Kidney glomerular epithelial cell (primary cell): ENCODE measurements around the gene FPGS.
"Not testable (repeated sequence)": the region's sequence is repeated elsewhere in the genome, so short reads cannot be mapped to it uniquely, and the experiment has no call there.

ENCODE experiments used
- DNase-seq: peaks from one replicate; lab custom pipeline; 2025; lab: John Stamatoyannopoulos, UW

FPGS gene

GRCh38 chr9:127838375-127839078 lies 35.8 kb downstream of the FPGS start:
- peak; percentile 90 for DNase-seq

- DNase-seq: no peak
Observed at GRCh38 chr9:127841087-127841835, 38.6 kb downstream of the FPGS start.

DNA sequence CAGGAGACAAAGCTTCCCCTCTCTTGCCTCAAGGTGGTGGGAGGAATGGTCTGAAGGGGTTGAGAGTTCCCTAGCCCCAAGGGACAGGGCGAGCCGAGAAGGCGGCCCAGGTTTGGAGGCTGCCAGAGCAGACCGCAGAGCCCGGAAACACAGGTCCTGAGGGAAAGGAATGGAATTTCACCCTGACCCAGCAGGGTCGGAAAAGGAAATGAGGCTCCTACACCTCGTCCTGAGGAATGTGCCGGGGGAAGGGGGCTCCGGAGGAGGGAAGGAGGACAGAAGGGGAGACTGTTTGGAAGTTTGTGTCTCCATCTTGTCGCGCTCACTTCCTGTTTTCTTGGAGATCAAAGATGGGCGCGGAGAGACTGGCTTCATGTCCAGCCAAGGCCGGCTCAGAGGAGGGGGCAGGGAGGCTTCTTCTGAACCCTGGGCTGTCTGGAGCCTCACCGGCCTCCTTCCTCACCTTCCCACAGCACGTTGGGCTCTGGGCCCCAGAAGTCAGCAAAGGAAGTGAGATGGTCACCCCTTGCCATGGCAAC lies 42.2 kb downstream of the FPGS start:
- no peak for DNase-seq

- DNase-seq: not testable (repeated sequence)
Observed at GRCh38 chr9:127845619-127846018, 42.9 kb downstream of the FPGS start.

- DNase-seq: no peak
Observed at GRCh38 chr9:127846443-127847177, 43.9 kb downstream of the FPGS start.

- no peak for DNase-seq
Observed at GRCh38 chr9:127847178-127847510, 44.5 kb downstream of the FPGS start.

DNA sequence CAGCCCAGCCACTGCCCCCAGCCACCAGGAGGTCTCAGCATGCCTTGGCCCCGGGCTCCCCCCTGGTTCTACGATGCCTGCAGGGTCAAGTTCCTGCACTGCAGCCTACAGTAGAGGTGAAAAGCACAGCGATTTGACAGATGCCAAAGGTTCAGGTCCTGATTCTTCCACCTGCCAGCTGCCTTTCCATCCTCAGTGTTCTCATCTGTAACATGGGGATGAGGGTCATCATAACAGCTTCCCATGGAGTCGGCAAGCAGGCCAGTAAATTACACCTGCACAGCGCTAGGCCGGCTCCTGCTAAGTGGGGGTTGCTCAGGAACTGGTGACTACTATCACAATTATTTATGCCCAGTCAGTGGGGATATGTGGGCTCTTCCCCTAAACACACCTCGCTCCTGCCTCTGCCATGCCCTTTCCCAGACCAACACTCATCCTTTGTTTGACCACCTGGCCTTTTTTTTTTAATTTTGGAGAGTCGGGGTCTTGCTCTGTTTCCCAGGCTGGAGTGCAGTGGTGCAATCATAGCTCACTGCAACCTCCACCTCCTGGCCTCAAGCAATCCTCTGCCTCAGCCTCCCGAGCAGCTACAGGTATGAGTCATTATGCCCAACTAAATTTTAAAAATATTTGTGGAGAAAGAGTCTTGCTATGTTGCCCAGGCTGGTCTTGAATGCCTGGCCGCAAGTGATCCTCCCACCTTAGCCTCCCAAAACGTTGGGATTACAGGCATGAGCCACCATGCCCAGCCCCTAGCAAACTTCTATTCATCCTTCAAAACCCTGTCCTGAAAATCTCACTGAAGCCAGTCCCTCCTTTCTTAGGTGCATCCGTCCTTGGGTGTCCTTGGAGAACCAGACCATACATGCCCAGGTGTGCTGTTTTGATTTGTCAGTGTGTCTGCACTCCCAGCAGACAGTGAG lies 45.4 kb downstream of the FPGS start:
- no peak for DNase-seq

DNA sequence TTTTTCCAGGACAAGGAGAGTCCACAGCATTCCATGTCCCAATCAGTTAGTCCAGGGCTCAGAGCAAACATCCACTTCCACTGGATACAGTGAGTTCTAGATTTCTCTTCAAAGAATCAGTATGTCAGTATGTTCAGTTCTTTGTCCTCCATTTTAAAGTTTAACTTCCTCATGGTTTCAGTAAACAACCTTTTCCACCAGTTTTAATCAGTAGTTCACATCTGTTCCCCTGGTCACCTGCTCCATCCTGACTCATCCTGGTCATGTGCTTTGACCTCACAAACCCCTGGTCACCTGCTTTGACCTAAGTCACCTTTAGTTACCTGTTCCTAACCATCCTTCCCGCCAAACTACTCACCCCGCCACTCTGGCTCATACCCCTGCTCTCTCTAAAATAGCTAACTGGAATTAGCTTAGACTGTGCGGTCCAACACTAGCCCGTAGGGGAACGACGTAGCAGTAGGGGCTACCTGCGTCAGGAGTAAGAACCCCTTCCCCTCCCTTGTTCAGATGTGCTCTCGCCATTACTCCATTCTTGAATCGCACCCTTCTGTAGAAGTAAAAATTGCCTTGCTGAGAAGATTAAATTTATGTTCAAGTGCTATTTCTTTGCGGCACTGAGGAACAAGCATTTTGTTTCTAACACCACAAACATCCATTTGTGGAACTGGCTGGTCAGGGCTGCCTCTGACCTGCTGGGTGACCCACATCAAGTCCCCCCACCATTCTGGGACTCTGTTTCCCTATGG lies 46.2 kb downstream of the FPGS start:
- DNase-seq: no peak

- no peak for DNase-seq
Observed at GRCh38 chr9:127850286-127850830, 47.7 kb downstream of the FPGS start.

GRCh38 chr9:127852829-127853228 lies 50.1 kb downstream of the FPGS start:
- DNase-seq: no peak

DNA sequence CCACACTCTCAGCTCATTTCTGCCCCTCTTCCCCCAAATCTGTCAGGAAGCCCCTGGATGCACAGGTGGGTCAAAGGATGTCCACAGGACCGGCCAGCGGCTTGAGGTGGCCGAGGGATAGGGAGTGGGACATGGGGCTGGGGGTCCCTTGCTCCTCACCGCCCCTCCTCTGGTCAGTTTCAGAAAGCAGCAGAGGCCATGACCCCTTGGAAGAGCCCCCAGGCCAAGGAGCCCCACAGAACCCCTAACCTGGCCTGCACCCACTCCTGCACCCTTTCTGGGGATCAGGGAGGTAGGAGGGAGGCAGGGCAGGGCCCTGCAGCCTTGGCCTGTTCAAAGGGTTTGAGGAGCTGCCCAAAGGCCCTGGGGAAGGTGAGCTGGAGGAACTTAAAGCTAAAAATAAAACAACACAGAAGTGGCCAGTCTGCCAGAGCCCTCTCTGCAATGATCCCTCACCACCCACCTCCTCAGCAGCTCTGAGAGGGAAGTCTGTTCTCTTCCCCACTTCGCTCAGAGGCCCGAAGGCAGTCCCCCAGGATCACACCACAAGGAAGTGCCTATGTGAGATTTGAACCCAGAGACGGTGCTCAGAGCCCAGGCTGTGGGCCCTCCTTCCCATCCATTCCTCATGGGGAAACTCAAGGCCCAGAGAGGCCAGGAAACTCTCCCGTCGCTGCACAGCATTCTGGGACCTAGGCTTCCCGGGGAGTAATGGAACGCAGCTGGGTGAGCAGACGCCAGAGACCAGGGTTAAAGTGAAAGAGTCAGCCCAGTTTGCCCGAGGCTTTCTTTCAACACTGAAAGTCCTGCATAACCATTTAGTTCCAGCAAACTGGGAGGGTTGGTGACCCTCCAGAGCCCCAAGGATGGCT lies 50.9 kb downstream of the FPGS start:
- DNase-seq: no peak

DNA sequence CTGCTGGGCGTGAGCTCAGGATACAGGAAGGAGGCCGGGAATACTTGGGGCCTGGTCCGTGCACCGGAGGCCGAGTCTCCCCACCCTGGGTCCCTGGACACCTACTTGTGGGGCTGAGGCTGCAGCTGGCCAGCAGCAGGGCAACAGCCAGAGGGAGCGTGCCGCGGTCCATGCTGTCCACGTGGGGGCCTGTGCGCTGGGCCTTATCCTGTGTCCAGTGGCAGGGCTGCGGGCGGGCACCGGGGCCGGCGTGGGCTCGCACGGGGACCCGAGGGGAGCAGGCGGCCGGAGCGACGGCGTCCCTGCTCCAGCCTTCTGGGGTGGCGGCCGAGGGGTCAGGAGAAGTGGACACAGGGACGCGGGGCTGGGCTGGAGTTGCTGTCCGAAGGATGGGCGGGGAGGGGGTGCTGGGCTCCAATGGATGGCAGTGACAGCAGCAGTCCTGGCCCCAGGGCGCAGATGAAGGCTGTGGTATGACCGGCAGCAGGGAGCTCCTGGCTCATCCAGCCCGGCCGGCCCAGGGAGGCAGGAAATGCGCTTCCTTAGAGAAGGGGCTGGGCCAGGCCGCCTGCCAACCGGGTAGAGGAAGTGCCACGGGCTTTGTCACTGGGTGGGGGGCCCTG lies 51.6 kb downstream of the FPGS start, which contains the start of gene ENG:
Gene ENG, minus strand, starts transcription at position 475 of the 623 bp plus-strand sequence. Its CDS starts 303 bp downstream, at position 172.
- no peak for DNase-seq

DNA sequence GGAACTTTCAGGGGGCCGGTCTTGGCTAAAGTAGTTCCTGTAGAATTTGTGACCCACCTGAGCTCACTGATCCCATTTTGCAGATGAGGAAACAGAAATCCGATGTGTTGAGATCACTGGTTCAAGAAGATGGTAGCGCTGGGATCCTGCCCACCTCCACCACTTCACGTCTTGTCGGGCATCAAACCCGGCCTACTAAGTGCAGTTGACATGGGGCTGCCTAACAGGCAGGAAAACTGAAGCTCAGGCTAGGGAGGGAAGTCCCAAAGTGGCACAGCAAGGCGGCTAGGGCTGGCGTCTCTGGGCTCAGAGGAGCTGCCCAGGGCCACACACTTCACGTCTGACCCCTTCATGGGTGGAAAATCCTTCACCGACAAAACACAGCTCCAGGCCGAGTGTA lies 52.3 kb downstream of the FPGS start:
- no peak for DNase-seq

GRCh38 chr9:127855522-127855921 lies 52.8 kb downstream of the FPGS start:
- DNase-seq: no peak

- no peak for DNase-seq
Observed at GRCh38 chr9:127856094-127856728, 53.5 kb downstream of the FPGS start.

DNA sequence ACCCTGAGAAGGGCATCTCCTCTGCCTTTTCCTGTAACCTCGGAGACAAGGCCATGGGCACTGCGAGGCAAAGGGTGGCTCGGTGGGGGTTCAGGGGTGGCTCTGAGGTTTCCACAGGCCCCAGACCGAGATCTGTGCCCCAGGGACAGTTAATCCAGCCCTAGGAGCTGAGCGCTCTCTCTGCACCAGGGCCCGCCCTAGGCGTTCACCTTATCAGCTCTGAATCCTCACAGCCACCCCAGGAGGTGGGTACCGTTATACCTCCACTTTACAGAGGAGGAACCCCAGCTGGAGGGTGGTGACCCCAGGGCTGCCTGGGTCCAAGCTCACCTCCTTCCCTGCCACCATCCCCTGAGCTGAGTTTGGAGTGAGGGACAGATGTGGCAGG lies 54.0 kb downstream of the FPGS start:
- no peak for DNase-seq

DNA sequence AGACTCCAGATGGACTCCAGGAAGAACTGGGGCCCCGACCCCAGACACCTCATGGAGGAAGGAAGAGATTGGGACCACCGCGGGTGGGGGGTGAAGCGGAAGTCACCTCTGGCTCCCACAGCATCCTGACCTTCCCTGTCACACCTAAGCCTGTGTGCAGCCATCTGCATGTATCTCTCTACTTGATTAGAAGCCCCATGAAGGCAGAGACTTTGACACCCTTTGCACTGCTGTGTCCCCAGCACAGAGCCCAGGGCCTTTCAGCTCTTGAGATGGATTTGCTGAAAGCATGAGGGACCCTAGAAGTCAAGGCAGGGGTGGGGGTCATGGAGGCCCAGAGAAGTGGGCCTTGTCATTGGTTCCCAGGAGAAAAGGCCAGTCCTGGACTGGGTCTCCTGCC lies 54.6 kb downstream of the FPGS start:
- no peak for DNase-seq

GRCh38 chr9:127858041-127858512 lies 55.4 kb downstream of the FPGS start:
- DNase-seq: no peak
